HepG2 (cell line): ENCODE data around the gene SLC13A3. TPM values are rescaled to one million over a fixed set of nuclear protein-coding genes. Genes with fewer than 3 reads are reported as not detected.

Source experiments
- CEBPZ ChIP-seq: IDR thresholded peaks from 2 replicates; pipeline ENCODE4 v1.6.1; 2012; ENCODE audit warnings: low read length, improper control_type of control experiment
- KDM5A ChIP-seq: fragments of 200-600 bp; sonication (generic); IDR thresholded peaks from 2 replicates; pipeline ENCODE4 v1.7.0; 2018; ENCODE audit warnings: antibody characterized with exemption, mild to moderate bottlenecking, low read length, borderline replicate concordance
- MAF1 ChIP-seq: sonication (generic); formaldehyde crosslinking; IDR thresholded peaks from 2 replicates; pipeline ENCODE4 v1.5.0; 2020; ENCODE audit warnings: missing genetic modification reagents, borderline replicate concordance
- MAFG ChIP-seq: sonication (generic); formaldehyde crosslinking; IDR thresholded peaks from 2 replicates; pipeline ENCODE4 v1.5.1; 2020; ENCODE audit warnings: mild to moderate bottlenecking, missing genetic modification reagents
- NFATC3 ChIP-seq: sonication (generic); formaldehyde crosslinking; IDR thresholded peaks from 2 replicates; pipeline ENCODE4 v1.5.1; 2020; ENCODE audit warnings: mild to moderate bottlenecking, missing genetic modification reagents
- POLR2AphosphoS2 ChIP-seq: IDR thresholded peaks from 2 replicates; pipeline ENCODE4 v1.6.1; 2011; ENCODE audit warnings: low read depth, low read length, improper control_type of control experiment
- SKI ChIP-seq: fragments of 450-650 bp; IDR thresholded peaks from one replicate; pipeline ENCODE4 v1.6.1; 2018; ENCODE audit warnings: mild to moderate bottlenecking; ENCODE audit not compliant: partially characterized antibody
- TSC22D2 ChIP-seq: sonication (generic); formaldehyde crosslinking; IDR thresholded peaks from 2 replicates; pipeline ENCODE4 v1.5.1; 2020; ENCODE audit warnings: missing genetic modification reagents, mild to moderate bottlenecking, borderline replicate concordance
- ZBED4 ChIP-seq: sonication (generic); formaldehyde crosslinking; IDR thresholded peaks from 2 replicates; pipeline ENCODE4 v1.4.0; 2020; ENCODE audit warnings: missing genetic modification reagents, borderline replicate concordance
- ZBTB14 ChIP-seq: sonication (generic); formaldehyde crosslinking; IDR thresholded peaks from 2 replicates; pipeline ENCODE4 v1.4.0; 2020; ENCODE audit warnings: missing genetic modification reagents
- ZMYM2 ChIP-seq: sonication (generic); formaldehyde crosslinking; IDR thresholded peaks from 2 replicates; pipeline ENCODE4 v1.8.0; 2022; ENCODE audit warnings: mild to moderate bottlenecking, missing genetic modification reagents
- ZNF383 ChIP-seq: sonication (generic); formaldehyde crosslinking; IDR thresholded peaks from 2 replicates; pipeline ENCODE4 v1.4.0; 2020; ENCODE audit warnings: missing genetic modification reagents, mild to moderate bottlenecking, borderline replicate concordance
- ZNF430 ChIP-seq: sonication (generic); formaldehyde crosslinking; IDR thresholded peaks from 2 replicates; pipeline ENCODE4 v1.9.0; 2021; ENCODE audit warnings: mild to moderate bottlenecking, missing genetic modification reagents
- ZNF441 ChIP-seq: sonication (generic); formaldehyde crosslinking; IDR thresholded peaks from 2 replicates; pipeline ENCODE4 v1.7.0; 2021; ENCODE audit warnings: missing genetic modification reagents, borderline replicate concordance
- ZNF672 ChIP-seq: sonication (generic); formaldehyde crosslinking; IDR thresholded peaks from 2 replicates; pipeline ENCODE4 v1.8.1; 2022; ENCODE audit warnings: missing genetic modification reagents
- ZNF678 ChIP-seq: sonication (generic); formaldehyde crosslinking; IDR thresholded peaks from 2 replicates; pipeline ENCODE4 v1.4.0; 2020; ENCODE audit warnings: mild to moderate bottlenecking, missing genetic modification reagents
- ZNF710 ChIP-seq: sonication (generic); formaldehyde crosslinking; IDR thresholded peaks from 2 replicates; pipeline ENCODE4 v1.5.0; 2020; ENCODE audit warnings: mild to moderate bottlenecking, missing genetic modification reagents, borderline replicate concordance
- ZNF772 ChIP-seq: sonication (generic); formaldehyde crosslinking; IDR thresholded peaks from 2 replicates; pipeline ENCODE4 v1.5.0; 2020; ENCODE audit warnings: mild to moderate bottlenecking, missing genetic modification reagents
- ZSCAN9 ChIP-seq: IDR thresholded peaks from 2 replicates; pipeline ENCODE4 v1.6.1; 2016; ENCODE audit warnings: borderline replicate concordance
- polyA plus RNA-seq, 8 experiments: library from polyadenylated mRNA; depleted of rRNA in 3 of 8; stranded (reverse) in 7 of 8; unstranded in 1 of 8; fragments of >200 nt; fragmentation: Illumina TruSeq in 4 of 8; extraction: Trizol in 4 of 8; gene quantifications; 2 replicates each; pipeline versions ENCODE4 v1.2.1 to v1.2.3, GENCODE V29; 2011 to 2016; ENCODE audit warnings: low read depth in 4 of 8, missing spikeins in 1 of 8, mixed read lengths in 1 of 8; ENCODE audit not compliant: insufficient read depth in 1 of 8
- total RNA-seq, 5 experiments: library from RNA; depleted of rRNA; stranded (reverse); fragments of >200 nt; fragmentation: Illumina TruSeq; extraction: Trizol; gene quantifications; 2 replicates each; pipeline ENCODE4 v1.2.3, GENCODE V29; 2016; ENCODE audit warnings: low read depth in 1 of 5

SLC13A3 gene
- total and polyA plus RNA-seq, 2 of the 13 experiments (the other 11 are each of a cell fraction or from before 2014, with no cell fraction given): 66.5 to 76.0 TPM

GRCh38 chr20:46688151-46689081, 37.2 kb upstream of the SLC13A3 start (continued):
- TF ChIP-seq ZNF710 (CRISPR knock-in tag) (no peak), MAF1 (no peak), MAFG (CRISPR knock-in tag) (no peak), ZNF430 (CRISPR knock-in tag) (no peak), SKI (no peak), ZNF383 (CRISPR knock-in tag) (no peak), POLR2AphosphoS2 (no peak), ZBTB14 (CRISPR knock-in tag) (no peak), KDM5A (no peak), ZNF678 (CRISPR knock-in tag) (no peak), ZNF441 (CRISPR knock-in tag) (no peak), ZMYM2 (peak; percentile 83; the same call in 1 of the 2 replicates), ZNF672 (CRISPR knock-in tag) (no peak), TSC22D2 (CRISPR knock-in tag) (no peak), NFATC3 (no peak), ZNF772 (CRISPR knock-in tag) (no peak), ZBED4 (no peak), CEBPZ (no peak), ZSCAN9 (CRISPR knock-in tag) (no peak)
